ENCODE data around the gene ZBTB7C.

ZBTB7C gene

GRCh38 chr18:48163738-48164115 lies 245.5 kb downstream of the ZBTB7C start:
- H3K4me3 ChIP-seq (ENCODE audit: low read depth in 1 of 2, low read length in 2 of 2) = no peak overlapping the region
- H3K9me3 ChIP-seq (ENCODE audit: control insufficient read depth in 1 of 2, low read length in 2 of 2) = no peaks in the 10 kb centered on the region
- no peak overlapping the region for H3K9ac ChIP-seq (ENCODE audit: low read depth in 1 of 2, low read length in 2 of 2)
- no peak overlapping the region for H3K27ac ChIP-seq (ENCODE audit: low read depth, low read length)
- no peaks in the 10 kb centered on the region for H3K36me3 ChIP-seq (ENCODE audit: control insufficient read depth in 1 of 2, insufficient read depth in 2 of 2, low read length in 2 of 2)
- H3K4me1 ChIP-seq (ENCODE audit: control insufficient read depth in 1 of 2, insufficient read depth in 2 of 2, low read length in 2 of 2) = peaks cover 52 to 62% of the 10 kb centered on the region in 2 donors
- H3K27me3 ChIP-seq (ENCODE audit: control insufficient read depth in 1 of 2, insufficient read depth in 2 of 2, low read length in 2 of 2) = no peaks in the 10 kb centered on the region

- peaks cover 46 to 56% of the 10 kb centered on the region in 2 donors for H3K4me1 ChIP-seq (ENCODE audit: control insufficient read depth in 1 of 2, insufficient read depth in 2 of 2, low read length in 2 of 2)
- H3K27me3 ChIP-seq (ENCODE audit: control insufficient read depth in 1 of 2, insufficient read depth in 2 of 2, low read length in 2 of 2) = no peaks in the 10 kb centered on the region
- H3K9ac ChIP-seq (ENCODE audit: low read depth in 1 of 2, low read length in 2 of 2) = no peak overlapping the region
- H3K4me3 ChIP-seq (ENCODE audit: low read depth in 1 of 2, low read length in 2 of 2) = no peak overlapping the region
- H3K27ac ChIP-seq (ENCODE audit: low read depth, low read length) = no peak overlapping the region
- no peaks in the 10 kb centered on the region for H3K9me3 ChIP-seq (ENCODE audit: control insufficient read depth in 1 of 2, low read length in 2 of 2)
- H3K36me3 ChIP-seq (ENCODE audit: control insufficient read depth in 1 of 2, insufficient read depth in 2 of 2, low read length in 2 of 2) = no peaks in the 10 kb centered on the region
Measured at GRCh38 chr18:48162956-48163737, 246.0 kb downstream of the ZBTB7C start.

- Histone ChIP-seq H3K27me3 (ENCODE audit: control insufficient read depth in 1 of 2, insufficient read depth in 2 of 2, low read length in 2 of 2) (no peaks in the 10 kb centered on the region), H3K9ac (ENCODE audit: low read depth in 1 of 2, low read length in 2 of 2) (peak overlapping the region; percentile 21 to 61), H3K4me3 (ENCODE audit: low read depth in 1 of 2, low read length in 2 of 2) (peak overlapping the region; percentile 41 to 52), H3K27ac (ENCODE audit: low read depth, low read length) (peak overlapping the region; percentile 65), H3K4me1 (ENCODE audit: control insufficient read depth in 1 of 2, insufficient read depth in 2 of 2, low read length in 2 of 2) (peaks cover 36 to 47% of the 10 kb centered on the region in 2 donors), H3K9me3 (ENCODE audit: control insufficient read depth in 1 of 2, low read length in 2 of 2) (no peaks in the 10 kb centered on the region), H3K36me3 (ENCODE audit: control insufficient read depth in 1 of 2, insufficient read depth in 2 of 2, low read length in 2 of 2) (no peaks in the 10 kb centered on the region)
Measured at GRCh38 chr18:48161911-48162698, 247.1 kb downstream of the ZBTB7C start.

GRCh38 chr18:48161191-48161910 lies 247.8 kb downstream of the ZBTB7C start:
- peak overlapping the region; percentile 66 for H3K4me3 ChIP-seq (ENCODE audit: low read depth in 1 of 2, low read length in 2 of 2)
- peak overlapping the region; percentile 84 for H3K27ac ChIP-seq (ENCODE audit: low read depth, low read length)
- peaks cover 28 to 40% of the 10 kb centered on the region in 2 donors for H3K4me1 ChIP-seq (ENCODE audit: control insufficient read depth in 1 of 2, insufficient read depth in 2 of 2, low read length in 2 of 2)
- no peaks in the 10 kb centered on the region for H3K36me3 ChIP-seq (ENCODE audit: control insufficient read depth in 1 of 2, insufficient read depth in 2 of 2, low read length in 2 of 2)
- no peaks in the 10 kb centered on the region for H3K27me3 ChIP-seq (ENCODE audit: control insufficient read depth in 1 of 2, insufficient read depth in 2 of 2, low read length in 2 of 2)
- H3K9ac ChIP-seq (ENCODE audit: low read depth in 1 of 2, low read length in 2 of 2) = peak overlapping the region; percentile 59 to 60
- no peaks in the 10 kb centered on the region for H3K9me3 ChIP-seq (ENCODE audit: control insufficient read depth in 1 of 2, low read length in 2 of 2)

- H3K27ac ChIP-seq (ENCODE audit: low read depth, low read length) = no peak overlapping the region
- peak overlapping the region; percentile 66 for H3K4me3 ChIP-seq (ENCODE audit: low read depth in 1 of 2, low read length in 2 of 2)
- H3K36me3 ChIP-seq (ENCODE audit: control insufficient read depth in 1 of 2, insufficient read depth in 2 of 2, low read length in 2 of 2) = no peaks in the 10 kb centered on the region
- H3K4me1 ChIP-seq (ENCODE audit: control insufficient read depth in 1 of 2, insufficient read depth in 2 of 2, low read length in 2 of 2) = peaks cover 22 to 35% of the 10 kb centered on the region in 2 donors
- H3K9me3 ChIP-seq (ENCODE audit: control insufficient read depth in 1 of 2, low read length in 2 of 2) = no peaks in the 10 kb centered on the region
- no peaks in the 10 kb centered on the region for H3K27me3 ChIP-seq (ENCODE audit: control insufficient read depth in 1 of 2, insufficient read depth in 2 of 2, low read length in 2 of 2)
- peak overlapping the region in 1 of 2 donors; percentile 60 for H3K9ac ChIP-seq (ENCODE audit: low read depth in 1 of 2, low read length in 2 of 2)
Measured at GRCh38 chr18:48160622-48161021, 248.6 kb downstream of the ZBTB7C start.

- peaks cover 14 to 27% of the 10 kb centered on the region in 2 donors for H3K4me1 ChIP-seq (ENCODE audit: control insufficient read depth in 1 of 2, insufficient read depth in 2 of 2, low read length in 2 of 2)
- no peaks in the 10 kb centered on the region for H3K27me3 ChIP-seq (ENCODE audit: control insufficient read depth in 1 of 2, insufficient read depth in 2 of 2, low read length in 2 of 2)
- no peak overlapping the region for H3K9ac ChIP-seq (ENCODE audit: low read depth in 1 of 2, low read length in 2 of 2)
- no peaks in the 10 kb centered on the region for H3K9me3 ChIP-seq (ENCODE audit: control insufficient read depth in 1 of 2, low read length in 2 of 2)
- H3K4me3 ChIP-seq (ENCODE audit: low read depth in 1 of 2, low read length in 2 of 2) = no peak overlapping the region
- H3K36me3 ChIP-seq (ENCODE audit: control insufficient read depth in 1 of 2, insufficient read depth in 2 of 2, low read length in 2 of 2) = no peaks in the 10 kb centered on the region
- H3K27ac ChIP-seq (ENCODE audit: low read depth, low read length) = no peak overlapping the region
Measured at GRCh38 chr18:48159816-48160215, 249.4 kb downstream of the ZBTB7C start.

GRCh38 chr18:48158721-48159120 lies 250.5 kb downstream of the ZBTB7C start:
- Histone ChIP-seq H3K9ac (ENCODE audit: low read depth in 1 of 2, low read length in 2 of 2) (no peak overlapping the region), H3K9me3 (ENCODE audit: control insufficient read depth in 1 of 2, low read length in 2 of 2) (no peaks in the 10 kb centered on the region), H3K4me1 (ENCODE audit: control insufficient read depth in 1 of 2, insufficient read depth in 2 of 2, low read length in 2 of 2) (peaks cover 13 to 26% of the 10 kb centered on the region in 2 donors), H3K4me3 (ENCODE audit: low read depth in 1 of 2, low read length in 2 of 2) (no peak overlapping the region), H3K36me3 (ENCODE audit: control insufficient read depth in 1 of 2, insufficient read depth in 2 of 2, low read length in 2 of 2) (no peaks in the 10 kb centered on the region), H3K27me3 (ENCODE audit: control insufficient read depth in 1 of 2, insufficient read depth in 2 of 2, low read length in 2 of 2) (no peaks in the 10 kb centered on the region), H3K27ac (ENCODE audit: low read depth, low read length) (no peak overlapping the region)

GRCh38 chr18:48157956-48158355 lies 251.2 kb downstream of the ZBTB7C start:
- peaks cover 15 to 26% of the 10 kb centered on the region in 2 donors for H3K4me1 ChIP-seq (ENCODE audit: control insufficient read depth in 1 of 2, insufficient read depth in 2 of 2, low read length in 2 of 2)

GRCh38 chr18:48155856-48156255 lies 253.3 kb downstream of the ZBTB7C start:
- no peak overlapping the region for H3K4me3 ChIP-seq (ENCODE audit: low read depth in 1 of 2, low read length in 2 of 2)
- H3K27ac ChIP-seq (ENCODE audit: low read depth, low read length) = no peak overlapping the region
- H3K27me3 ChIP-seq (ENCODE audit: control insufficient read depth in 1 of 2, insufficient read depth in 2 of 2, low read length in 2 of 2) = no peaks in the 10 kb centered on the region
- no peaks in the 10 kb centered on the region for H3K36me3 ChIP-seq (ENCODE audit: control insufficient read depth in 1 of 2, insufficient read depth in 2 of 2, low read length in 2 of 2)
- H3K4me1 ChIP-seq (ENCODE audit: control insufficient read depth in 1 of 2, insufficient read depth in 2 of 2, low read length in 2 of 2) = peaks cover 16 to 27% of the 10 kb centered on the region in 2 donors
- no peaks in the 10 kb centered on the region for H3K9me3 ChIP-seq (ENCODE audit: control insufficient read depth in 1 of 2, low read length in 2 of 2)
- H3K9ac ChIP-seq (ENCODE audit: low read depth in 1 of 2, low read length in 2 of 2) = no peak overlapping the region

More at GRCh38 chr18:48157956-48158355, 251.2 kb downstream of the ZBTB7C start:
- Histone ChIP-seq H3K27ac (ENCODE audit: low read depth, low read length) (no peak overlapping the region), H3K9ac (ENCODE audit: low read depth in 1 of 2, low read length in 2 of 2) (no peak overlapping the region), H3K36me3 (ENCODE audit: control insufficient read depth in 1 of 2, insufficient read depth in 2 of 2, low read length in 2 of 2) (no peaks in the 10 kb centered on the region), H3K27me3 (ENCODE audit: control insufficient read depth in 1 of 2, insufficient read depth in 2 of 2, low read length in 2 of 2) (no peaks in the 10 kb centered on the region), H3K4me3 (ENCODE audit: low read depth in 1 of 2, low read length in 2 of 2) (no peak overlapping the region), H3K9me3 (ENCODE audit: control insufficient read depth in 1 of 2, low read length in 2 of 2) (no peaks in the 10 kb centered on the region)

GRCh38 chr18:48154828-48155227 lies 254.4 kb downstream of the ZBTB7C start:
- H3K9me3 ChIP-seq (ENCODE audit: control insufficient read depth in 1 of 2, low read length in 2 of 2) = no peaks in the 10 kb centered on the region
- no peak overlapping the region for H3K9ac ChIP-seq (ENCODE audit: low read depth in 1 of 2, low read length in 2 of 2)
- no peaks in the 10 kb centered on the region for H3K27me3 ChIP-seq (ENCODE audit: control insufficient read depth in 1 of 2, insufficient read depth in 2 of 2, low read length in 2 of 2)
- peaks cover 16 to 18% of the 10 kb centered on the region in 2 donors for H3K4me1 ChIP-seq (ENCODE audit: control insufficient read depth in 1 of 2, insufficient read depth in 2 of 2, low read length in 2 of 2)
- no peak overlapping the region for H3K27ac ChIP-seq (ENCODE audit: low read depth, low read length)
- H3K36me3 ChIP-seq (ENCODE audit: control insufficient read depth in 1 of 2, insufficient read depth in 2 of 2, low read length in 2 of 2) = no peaks in the 10 kb centered on the region
- H3K4me3 ChIP-seq (ENCODE audit: low read depth in 1 of 2, low read length in 2 of 2) = no peak overlapping the region

Data from duodenal mucosa (tissue), 2 donors.